Measurements from ENCODE around the gene CTDSPL2. TPM values are rescaled to one million over a fixed set of nuclear protein-coding genes. Genes with fewer than 3 reads are reported as not detected.
A peak's percentile ranks its signal among the peaks of the same experiment; 100 is the strongest.

CTDSPL2 gene
- total RNA-seq, 1 experiment from 2014 or later = 55.0 TPM

GRCh38 chr15:44489464-44489863 is 62.0 kb downstream of the CTDSPL2 start:
- H3K4me1 ChIP-seq (replicated peaks; ENCODE audit: insufficient read depth) = peaks cover 9% of the 10 kb centered on the region; the same call in 1 of the 2 replicates
- CTCF ChIA-PET = interaction anchor here (0.5 to 1.1 kb wide), 2 partner anchors 47 to 149 kb away, joined by 3 read pairs; partner anchors contain the start of gene EIF3J
- intact Hi-C loops (cut with micrococcal nuclease; ENCODE audit: unreplicated experiment) = no loop called here
- H3K9me3 ChIP-seq (ENCODE audit: insufficient read depth, low read depth) = no peaks in the 10 kb centered on the region
- POLR2A ChIA-PET (ENCODE audit: unreplicated experiment) = interaction anchor here (0.6 kb wide), 4 partner anchors 24 to 582 kb away, joined by 3 to 5 read pairs (median 4); no protein-coding TSS in a partner anchor
- H3K79me2 ChIP-seq (ENCODE audit: low read depth) = peaks cover 14% of the 10 kb centered on the region; the same call in 1 of the 2 replicates
- no peaks in the 10 kb centered on the region for H3K9me2 ChIP-seq (ENCODE audit: insufficient read depth)
- H4K20me1 ChIP-seq (ENCODE audit: insufficient read depth) = no peaks in the 10 kb centered on the region
- no TSS peak for BruUV-seq (replicated peaks)
- TF ChIP-seq EZH2 (IDR thresholded peaks at IDR 0.05; ENCODE audit: low read depth) = no peak
- TF ChIP-seq CTCF (conservative IDR thresholded peaks at IDR 0.05) = no peak
- DNase-seq = peak in 1 of 2 experiments; percentile 51
- H3K36me3 ChIP-seq (ENCODE audit: low read depth) = no peaks in the 10 kb centered on the region
- H3K4me2 ChIP-seq = no peak overlapping the region
- H3F3A ChIP-seq (ENCODE audit: insufficient read depth, low read depth) = no peaks in the 10 kb centered on the region
- no peak overlapping the region for H3K27ac ChIP-seq
- H2AFZ ChIP-seq = no peak overlapping the region
- H3K4me3 ChIP-seq = no peak overlapping the region
- H3K27me3 ChIP-seq (ENCODE audit: insufficient read depth, low read depth) = no peaks in the 10 kb centered on the region

GRCh38 chr15:44490622-44491021 is 63.2 kb downstream of the CTDSPL2 start:
- Histone ChIP-seq H3K36me3 (ENCODE audit: low read depth) (no peaks in the 10 kb centered on the region), H2AFZ (no peak overlapping the region), H3K27ac (no peak overlapping the region), H3K9me2 (ENCODE audit: insufficient read depth) (no peaks in the 10 kb centered on the region), H3K27me3 (ENCODE audit: insufficient read depth, low read depth) (no peaks in the 10 kb centered on the region), H3F3A (ENCODE audit: insufficient read depth, low read depth) (no peaks in the 10 kb centered on the region), H4K20me1 (ENCODE audit: insufficient read depth) (no peaks in the 10 kb centered on the region), H3K79me2 (ENCODE audit: low read depth) (peaks cover 14% of the 10 kb centered on the region; the same call in 1 of the 2 replicates), H3K4me1 (replicated peaks; ENCODE audit: insufficient read depth) (peaks cover 9% of the 10 kb centered on the region; the same call in 1 of the 2 replicates), H3K4me3 (no peak overlapping the region), H3K9me3 (ENCODE audit: insufficient read depth, low read depth) (no peaks in the 10 kb centered on the region), H3K4me2 (no peak overlapping the region)
- intact Hi-C loops (cut with micrococcal nuclease; ENCODE audit: unreplicated experiment) = no loop called here
- TF ChIP-seq EZH2 (IDR thresholded peaks at IDR 0.05; ENCODE audit: low read depth) = no peak
- TF ChIP-seq CTCF (conservative IDR thresholded peaks at IDR 0.05) = no peak
- BruUV-seq (replicated peaks) = no TSS peak
- ChIA-PET CTCF (no interaction called here), POLR2A (ENCODE audit: unreplicated experiment) (no interaction called here)
- DNase-seq = no peak

GRCh38 chr15:44492040-44492439 is 64.6 kb downstream of the CTDSPL2 start:
- Histone ChIP-seq H2AFZ (no peak overlapping the region), H3F3A (ENCODE audit: insufficient read depth, low read depth) (no peaks in the 10 kb centered on the region), H3K9me2 (ENCODE audit: insufficient read depth) (no peaks in the 10 kb centered on the region), H3K4me1 (replicated peaks; ENCODE audit: insufficient read depth) (peaks cover 9% of the 10 kb centered on the region; the same call in 1 of the 2 replicates), H4K20me1 (ENCODE audit: insufficient read depth) (no peaks in the 10 kb centered on the region), H3K9me3 (ENCODE audit: insufficient read depth, low read depth) (no peaks in the 10 kb centered on the region), H3K27ac (no peak overlapping the region), H3K4me3 (no peak overlapping the region), H3K79me2 (ENCODE audit: low read depth) (peaks cover 14% of the 10 kb centered on the region; the same call in 1 of the 2 replicates), H3K36me3 (ENCODE audit: low read depth) (no peaks in the 10 kb centered on the region), H3K27me3 (ENCODE audit: insufficient read depth, low read depth) (no peaks in the 10 kb centered on the region), H3K4me2 (no peak overlapping the region)
- BruUV-seq (replicated peaks) = no TSS peak
- POLR2A ChIA-PET (ENCODE audit: unreplicated experiment) = no interaction called here
- intact Hi-C loops (cut with micrococcal nuclease; ENCODE audit: unreplicated experiment) = no loop called here
- DNase-seq = no peak
- CTCF ChIA-PET = no interaction called here
- TF ChIP-seq CTCF (conservative IDR thresholded peaks at IDR 0.05) = no peak
- no peak for TF ChIP-seq EZH2 (IDR thresholded peaks at IDR 0.05; ENCODE audit: low read depth)
